B cell (primary cell): ENCODE data around the gene SRXN1. TPM values are rescaled to one million over a fixed set of nuclear protein-coding genes. Genes with fewer than 3 reads are reported as not detected.

Experiments
- ATAC-seq: fragments of 200-7000 bp; cut with Tn5 transposase; one replicate; pipeline ENCODE4 v1.10.0; 2021; ENCODE audit warnings: low read depth, mild to moderate bottlenecking, moderate number of reproducible peaks, moderate library complexity
- CTCF ChIA-PET: fragments of 350-600 bp; sonication (Branson Sonifier 250); formaldehyde crosslinking; loops from one replicate; lab custom pipeline; 2021; ENCODE audit warnings: antibody characterized with exemption, inconsistent platforms; lab: Charles Lee
- POLR2A ChIA-PET: fragments of 350-600 bp; sonication (Branson Sonifier 250); formaldehyde crosslinking; loops from one replicate; lab custom pipeline; 2021; ENCODE audit warnings: antibody characterized with exemption; lab: Charles Lee
- DNase-seq: peaks from one replicate; pipeline ENCODE4 v3.0.0; 2013
- H2AFZ ChIP-seq: 2 replicates; pipeline ENCODE4 v1.6.1; 2012; ENCODE audit warnings: mild to moderate bottlenecking, low read depth, low read length; ENCODE audit not compliant: insufficient read depth, poor library complexity, severe bottlenecking
- H3K27ac ChIP-seq, 2 donors: 1 replicate in 1 of 2; 2 replicates in 1 of 2; pipeline ENCODE4 v1.5.1; 2012 to 2013; ENCODE audit warnings: low read length in 2 of 2, mild to moderate bottlenecking in 2 of 2, moderate library complexity in 1 of 2
- H3K27me3 ChIP-seq, 4 experiments: fragments of 200-600 bp in 1 of 4; sonication (generic) in 1 of 4; replicated peaks in 1 of 4; 1 replicate in 2 of 4; 2 replicates in 2 of 4; pipeline versions ENCODE4 v1.6.1 to v1.7.0; 2013 to 2016; ENCODE audit warnings: low read length in 3 of 4, mild to moderate bottlenecking in 2 of 4, mixed read lengths in 1 of 4, moderate library complexity in 1 of 4; ENCODE audit not compliant: insufficient read depth in 4 of 4, control insufficient read depth in 3 of 4; ENCODE audit errors: control extremely low read depth in 1 of 4
- H3K36me3 ChIP-seq, 2 experiments: replicated peaks in 1 of 2; 1 replicate in 1 of 2; 2 replicates in 1 of 2; pipeline versions ENCODE4 v1.6.1 to v1.7.1; 2013; ENCODE audit warnings: low read length in 1 of 2; ENCODE audit not compliant: insufficient read depth in 2 of 2, control insufficient read depth in 1 of 2; ENCODE audit errors: control extremely low read depth in 1 of 2, extremely low read depth in 1 of 2
- H3K4me1 ChIP-seq, 2 donors: fragments of 200-600 bp in 1 of 2; sonication (generic) in 1 of 2; 1 replicate in 1 of 2; 2 replicates in 1 of 2; pipeline versions ENCODE4 v1.5.1 to v1.6.1; 2013 to 2017; ENCODE audit warnings: low read length in 2 of 2; ENCODE audit not compliant: control insufficient read depth in 2 of 2, insufficient read depth in 2 of 2
- H3K4me2 ChIP-seq: replicated peaks from 2 replicates; pipeline ENCODE3; 2012; ENCODE audit warnings: mild to moderate bottlenecking, low read depth, low read length; ENCODE audit not compliant: poor library complexity, severe bottlenecking
- H3K4me3 ChIP-seq, 5 experiments: fragments of 200-600 bp in 1 of 5; sonication (generic) in 1 of 5; 1 replicate in 3 of 5; 2 replicates in 2 of 5; pipeline versions ENCODE4 v1.5.1 to v1.7.0; 2011 to 2016; ENCODE audit warnings: low read length in 4 of 5, mild to moderate bottlenecking in 4 of 5, low read depth in 2 of 5, control low read depth in 1 of 5, moderate library complexity in 1 of 5; ENCODE audit not compliant: insufficient read depth in 1 of 5; ENCODE audit errors: control extremely low read depth in 1 of 5, extremely low read depth in 1 of 5
- H3K79me2 ChIP-seq: fragments of 200-600 bp; sonication (generic); one replicate; pipeline ENCODE4 v1.6.0; 2016; ENCODE audit warnings: low read length; ENCODE audit not compliant: control insufficient read depth, insufficient read depth
- H3K9ac ChIP-seq: fragments of 200-600 bp; sonication (generic); 2 replicates; pipeline ENCODE4 v1.6.1; 2017; ENCODE audit warnings: mild to moderate bottlenecking, low read length, moderate library complexity
- H3K9me3 ChIP-seq, 3 donors: one replicate each; pipeline versions ENCODE4 v1.6.1 to v1.7.1; 2013; ENCODE audit warnings: low read length in 2 of 3; ENCODE audit not compliant: control insufficient read depth in 2 of 3, insufficient read depth in 1 of 3; ENCODE audit errors: control extremely low read depth in 1 of 3
- H4K20me1 ChIP-seq: 2 replicates; pipeline ENCODE4 v1.6.0; 2012; ENCODE audit warnings: mild to moderate bottlenecking, low read length; ENCODE audit not compliant: insufficient read depth, control insufficient read depth, poor library complexity, severe bottlenecking
- H3K27ac Mint-ChIP-seq: one replicate; pipeline ENCODE4 v1.8.0; 2021; ENCODE audit warnings: mixed read lengths
- H3K27me3 Mint-ChIP-seq: one replicate; pipeline ENCODE4 v1.8.0; 2021; ENCODE audit warnings: mixed read lengths
- H3K4me1 Mint-ChIP-seq: one replicate; pipeline ENCODE4 v1.8.0; 2021; ENCODE audit warnings: mixed read lengths
- H3K4me3 Mint-ChIP-seq: one replicate; pipeline ENCODE4 v1.8.0; 2021; ENCODE audit warnings: mixed read lengths
- H3K9me3 Mint-ChIP-seq: one replicate; pipeline ENCODE4 v1.8.0; 2022; ENCODE audit warnings: mixed read lengths; ENCODE audit not compliant: insufficient read depth
- EZH2 ChIP-seq: IDR thresholded peaks from 2 replicates; pipeline ENCODE4 v1.6.1; 2012; ENCODE audit warnings: borderline replicate concordance, low read depth, mild to moderate bottlenecking, moderate library complexity, low read length; ENCODE audit not compliant: insufficient read depth, poor library complexity, severe bottlenecking
- WGBS: methylation state at CpG from one replicate; pipeline ENCODE4 v1.1.5; 2013; ENCODE audit warnings: missing lambda C conversion rate; ENCODE audit not compliant: insufficient coverage; 5-methylcytosine and 5-hydroxymethylcytosine counted together
- intact Hi-C: fragments of 100-400 bp; cut with micrococcal nuclease; formaldehyde crosslinking; loops from one replicate; pipeline ENCODE4 v1.10.0; 2022
- polyA plus RNA-seq: library from polyadenylated mRNA; depleted of rRNA; stranded (reverse); fragments of >200 nt; gene quantifications from 2 replicates; pipeline ENCODE4 v1.2.3, GENCODE V29; 2012
- total RNA-seq, 2 donors: library from RNA; stranded (reverse); fragments of 120-200 nt in 1 of 2; gene quantifications; 1 replicate in 1 of 2; 2 replicates in 1 of 2; pipeline versions ENCODE4 v1.2.3 to v1.2.4, GENCODE V29; 2013 to 2022
- TF ChIP-seq, protein P1 (sequence below): fragments of 200-600 bp; IDR thresholded peaks from one replicate; pipeline ENCODE4 v1.8.0; 2022; ENCODE audit warnings: antibody characterized with exemption, mild to moderate bottlenecking

Gene SRXN1
- total and polyA plus RNA-seq, 2 donors (not counting 1 experiment from before 2014, with no cell fraction given) = 1.3 to 4.5 TPM

DNA sequence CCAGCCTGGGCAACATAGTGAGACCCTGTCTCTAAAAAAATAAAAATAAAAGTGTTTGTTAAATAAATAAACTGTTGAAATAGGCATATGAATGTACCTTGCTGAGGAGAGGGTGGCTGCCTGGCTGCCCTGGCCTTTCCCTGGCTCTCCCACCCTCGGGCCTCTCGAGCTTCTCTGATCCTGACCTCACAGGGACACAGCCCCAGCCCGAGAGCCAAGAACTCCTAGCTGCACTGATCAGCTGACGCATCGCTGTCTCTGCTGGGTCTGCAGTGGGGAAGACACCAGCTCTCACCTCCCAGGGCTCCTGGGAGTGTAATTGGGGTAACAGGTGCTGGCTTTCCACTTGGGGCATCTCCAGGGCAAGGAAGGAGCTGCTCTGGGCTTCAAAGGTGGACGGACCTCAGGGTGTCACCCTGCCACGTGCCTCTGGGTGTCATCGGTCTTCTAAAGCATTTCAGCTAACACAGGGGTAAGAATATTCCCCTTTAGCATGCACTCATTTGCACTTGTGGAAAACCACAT, 49.8 kb downstream of the SRXN1 start:
- ChIA-PET CTCF (interaction anchor here (1.3 to 1.7 kb wide), 2 partner anchors 15 to 28 kb away, joined by 3 read pairs; no protein-coding TSS in a partner anchor), POLR2A (no interaction called here)
- H3K79me2 ChIP-seq = no peaks in the 10 kb centered on the region
- DNase-seq (no peak), ATAC-seq (no peak)
- Mint-ChIP-seq H3K4me3 (no peak overlapping the region), H3K9me3 (no peaks in the 10 kb centered on the region), H3K4me1 (no peaks in the 10 kb centered on the region), H3K27ac (no peak overlapping the region), H3K27me3 (peaks cover 23% of the 10 kb centered on the region)
- no peak overlapping the region for H3K4me3 ChIP-seq
- TF ChIP-seq, protein P1, sequence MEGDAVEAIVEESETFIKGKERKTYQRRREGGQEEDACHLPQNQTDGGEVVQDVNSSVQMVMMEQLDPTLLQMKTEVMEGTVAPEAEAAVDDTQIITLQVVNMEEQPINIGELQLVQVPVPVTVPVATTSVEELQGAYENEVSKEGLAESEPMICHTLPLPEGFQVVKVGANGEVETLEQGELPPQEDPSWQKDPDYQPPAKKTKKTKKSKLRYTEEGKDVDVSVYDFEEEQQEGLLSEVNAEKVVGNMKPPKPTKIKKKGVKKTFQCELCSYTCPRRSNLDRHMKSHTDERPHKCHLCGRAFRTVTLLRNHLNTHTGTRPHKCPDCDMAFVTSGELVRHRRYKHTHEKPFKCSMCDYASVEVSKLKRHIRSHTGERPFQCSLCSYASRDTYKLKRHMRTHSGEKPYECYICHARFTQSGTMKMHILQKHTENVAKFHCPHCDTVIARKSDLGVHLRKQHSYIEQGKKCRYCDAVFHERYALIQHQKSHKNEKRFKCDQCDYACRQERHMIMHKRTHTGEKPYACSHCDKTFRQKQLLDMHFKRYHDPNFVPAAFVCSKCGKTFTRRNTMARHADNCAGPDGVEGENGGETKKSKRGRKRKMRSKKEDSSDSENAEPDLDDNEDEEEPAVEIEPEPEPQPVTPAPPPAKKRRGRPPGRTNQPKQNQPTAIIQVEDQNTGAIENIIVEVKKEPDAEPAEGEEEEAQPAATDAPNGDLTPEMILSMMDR = no peak
- no peak for TF ChIP-seq EZH2
- no peak overlapping the region for H3K4me2 ChIP-seq
- H3K27me3 ChIP-seq = peaks cover 0 to 16% (median under 1%) of the 10 kb centered on the region in 4 experiments
- no peaks in the 10 kb centered on the region for H4K20me1 ChIP-seq
- H3K36me3 ChIP-seq = no peaks in the 10 kb centered on the region
- H3K4me1 ChIP-seq = no peaks in the 10 kb centered on the region
- WGBS = 91% methylated on average over 3 of the region's 8 CpGs
- no peak overlapping the region for H3K27ac ChIP-seq
- intact Hi-C loops = no loop called here
- H3K9ac ChIP-seq = no peak overlapping the region
- H3K9me3 ChIP-seq = peaks cover 0 to 4% (median 0%) of the 10 kb centered on the region in 3 donors
- no peak overlapping the region for H2AFZ ChIP-seq

DNA sequence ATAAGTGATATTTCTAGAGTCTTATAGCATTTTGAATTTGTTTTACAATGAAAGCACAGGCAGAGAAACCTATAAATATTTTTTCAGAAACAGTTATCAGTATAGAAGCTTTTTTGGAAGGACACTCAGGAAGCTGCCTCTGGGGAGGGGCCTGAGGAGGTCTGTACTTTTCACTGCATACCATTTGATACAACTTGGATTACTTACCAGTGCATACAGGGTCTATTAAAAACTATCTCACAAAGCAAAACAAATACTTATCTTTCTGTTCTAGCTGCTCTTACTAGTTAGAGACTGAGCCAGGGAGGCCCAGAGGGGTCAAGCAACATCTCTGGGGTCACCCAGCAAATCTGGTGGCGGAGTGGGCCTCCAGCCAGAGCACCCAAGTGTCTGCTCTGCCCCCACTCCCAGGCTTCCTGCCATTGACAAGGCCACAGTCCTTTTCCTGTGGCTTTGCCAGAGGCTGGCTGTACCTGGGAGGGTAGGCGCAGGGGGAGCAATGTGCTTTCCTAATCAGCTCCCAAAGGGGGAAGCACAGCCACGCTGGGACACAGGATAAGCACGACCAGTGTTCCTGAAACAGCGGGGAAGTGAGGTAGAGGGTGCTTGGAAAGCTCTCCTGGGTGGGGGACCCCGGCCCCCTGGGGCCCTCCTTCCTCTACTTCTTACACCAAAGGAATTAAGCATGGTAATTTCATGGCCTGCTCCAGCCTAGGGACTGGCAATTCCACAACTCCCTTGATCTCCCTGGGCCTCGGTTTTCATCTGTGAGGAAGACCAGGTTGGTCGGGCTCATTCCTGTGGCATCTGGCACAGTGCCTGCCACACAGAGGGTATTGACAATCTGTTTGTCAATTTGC, 50.7 kb downstream of the SRXN1 start:
- H3K27me3 Mint-ChIP-seq = peaks cover 17% of the 10 kb centered on the region
- H3K4me3 ChIP-seq = no peak overlapping the region
- H3K79me2 ChIP-seq = no peaks in the 10 kb centered on the region
- intact Hi-C loops = no loop called here
- no peaks in the 10 kb centered on the region for H3K9me3 Mint-ChIP-seq
- H3K27ac ChIP-seq = no peak overlapping the region
- no peak overlapping the region for H2AFZ ChIP-seq
- DNase-seq (no peak), ATAC-seq (no peak)
- POLR2A ChIA-PET = no interaction called here
- no peak overlapping the region for H3K4me2 ChIP-seq
- 62% methylated on average over 4 of the region's 8 CpGs for WGBS
- H3K4me3 Mint-ChIP-seq = no peak overlapping the region
- peaks cover 0 to 7% (median under 1%) of the 10 kb centered on the region in 4 experiments for H3K27me3 ChIP-seq
- H3K4me1 ChIP-seq = no peaks in the 10 kb centered on the region
- no peaks in the 10 kb centered on the region for H4K20me1 ChIP-seq
- no peaks in the 10 kb centered on the region for H3K36me3 ChIP-seq
- H3K27ac Mint-ChIP-seq = no peak overlapping the region
- TF ChIP-seq, protein P1 = no peak
- TF ChIP-seq EZH2 = no peak
- H3K4me1 Mint-ChIP-seq = no peaks in the 10 kb centered on the region
- CTCF ChIA-PET = interaction anchor here (1.7 kb wide), 1 partner anchor 16 kb away, joined by 3 read pairs; no protein-coding TSS in a partner anchor
- H3K9me3 ChIP-seq = peaks cover 0 to 4% (median 0%) of the 10 kb centered on the region in 3 donors
- H3K9ac ChIP-seq = no peak overlapping the region
